ENCODE data around the gene FAM120A.
"Not testable (repeated sequence)": the region's sequence is repeated elsewhere in the genome, so short reads cannot be mapped to it uniquely, and the experiment has no call there.

FAM120A gene, protein sequence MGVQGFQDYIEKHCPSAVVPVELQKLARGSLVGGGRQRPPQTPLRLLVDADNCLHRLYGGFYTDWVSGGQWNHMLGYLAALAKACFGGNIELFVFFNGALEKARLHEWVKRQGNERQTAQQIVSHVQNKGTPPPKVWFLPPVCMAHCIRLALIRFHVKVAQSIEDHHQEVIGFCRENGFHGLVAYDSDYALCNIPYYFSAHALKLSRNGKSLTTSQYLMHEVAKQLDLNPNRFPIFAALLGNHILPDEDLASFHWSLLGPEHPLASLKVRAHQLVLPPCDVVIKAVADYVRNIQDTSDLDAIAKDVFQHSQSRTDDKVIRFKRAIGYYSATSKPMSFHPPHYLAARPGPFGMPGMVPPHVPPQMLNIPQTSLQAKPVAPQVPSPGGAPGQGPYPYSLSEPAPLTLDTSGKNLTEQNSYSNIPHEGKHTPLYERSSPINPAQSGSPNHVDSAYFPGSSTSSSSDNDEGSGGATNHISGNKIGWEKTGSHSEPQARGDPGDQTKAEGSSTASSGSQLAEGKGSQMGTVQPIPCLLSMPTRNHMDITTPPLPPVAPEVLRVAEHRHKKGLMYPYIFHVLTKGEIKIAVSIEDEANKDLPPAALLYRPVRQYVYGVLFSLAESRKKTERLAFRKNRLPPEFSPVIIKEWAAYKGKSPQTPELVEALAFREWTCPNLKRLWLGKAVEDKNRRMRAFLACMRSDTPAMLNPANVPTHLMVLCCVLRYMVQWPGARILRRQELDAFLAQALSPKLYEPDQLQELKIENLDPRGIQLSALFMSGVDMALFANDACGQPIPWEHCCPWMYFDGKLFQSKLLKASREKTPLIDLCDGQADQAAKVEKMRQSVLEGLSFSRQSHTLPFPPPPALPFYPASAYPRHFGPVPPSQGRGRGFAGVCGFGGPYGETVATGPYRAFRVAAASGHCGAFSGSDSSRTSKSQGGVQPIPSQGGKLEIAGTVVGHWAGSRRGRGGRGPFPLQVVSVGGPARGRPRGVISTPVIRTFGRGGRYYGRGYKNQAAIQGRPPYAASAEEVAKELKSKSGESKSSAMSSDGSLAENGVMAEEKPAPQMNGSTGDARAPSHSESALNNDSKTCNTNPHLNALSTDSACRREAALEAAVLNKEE

DNA sequence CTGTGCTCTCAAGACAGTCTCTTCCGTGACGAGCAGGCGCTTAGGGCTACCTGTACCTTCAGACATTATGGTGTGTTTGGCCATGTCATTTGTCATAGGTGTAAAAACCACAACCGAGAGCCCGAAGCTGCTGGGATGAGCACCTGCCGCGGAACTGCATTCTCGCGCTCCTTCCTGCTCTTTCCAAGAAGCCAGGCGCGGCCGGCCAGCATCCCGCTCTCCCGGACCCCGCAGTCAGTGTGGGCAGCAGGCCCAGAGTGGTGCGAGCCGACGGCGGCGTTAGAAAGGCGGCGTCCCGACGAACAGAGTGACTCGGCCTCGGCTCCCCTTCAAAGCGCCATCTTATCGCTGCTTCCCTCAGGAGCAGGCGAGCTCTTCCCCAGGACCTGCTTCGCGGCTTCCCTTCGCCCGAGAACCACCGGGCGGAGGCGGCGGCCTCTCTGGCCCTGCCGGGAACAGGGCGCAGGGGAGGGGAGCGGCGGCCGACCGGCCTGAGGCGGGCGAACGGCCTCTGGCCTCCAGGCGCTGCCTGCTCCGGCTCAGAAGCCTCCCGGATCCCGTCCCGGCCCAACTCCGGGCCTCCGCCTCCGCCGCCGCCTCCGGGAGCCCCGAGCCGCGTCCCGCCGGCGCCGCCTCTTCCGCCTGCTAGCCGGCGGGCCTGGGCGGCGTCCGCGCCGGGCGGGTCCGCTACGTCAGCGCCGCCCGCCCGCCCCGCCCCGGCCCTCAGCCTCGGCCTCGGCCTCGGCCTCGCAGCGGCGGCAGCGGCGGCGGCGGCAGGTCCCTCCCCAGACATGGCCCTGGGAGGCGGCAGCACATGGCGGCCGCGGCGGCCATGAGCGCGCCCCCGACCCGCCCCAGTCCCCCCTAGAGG, at the start of gene FAM120A:
TSS of gene FAM120A (plus strand) at position 741 of the 871 bp plus-strand sequence. CDS start 231 bp downstream, outside the sequence.
- peak; percentile 80 for DNase-seq

DNA sequence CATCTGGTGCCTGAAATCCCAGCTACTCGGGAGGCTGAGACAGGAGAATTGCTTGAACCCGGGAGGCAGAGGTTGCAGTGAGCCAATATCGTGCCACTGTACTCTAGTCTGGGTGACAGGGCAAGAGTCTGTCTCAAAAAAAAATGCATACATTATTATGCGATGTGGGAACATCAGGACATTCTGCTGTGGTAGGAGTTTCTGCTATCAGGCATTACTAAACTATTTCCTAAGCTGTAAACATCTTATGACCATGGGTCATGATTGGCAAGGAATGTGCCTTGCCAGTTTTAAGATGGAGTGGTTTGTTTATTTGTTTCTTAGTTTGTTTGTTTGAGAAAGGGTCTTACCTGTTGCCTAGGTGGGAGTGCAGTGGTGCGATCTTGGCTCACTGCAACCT, 45.1 kb upstream of the FAM120A start:
- DNase-seq: no peak

DNA sequence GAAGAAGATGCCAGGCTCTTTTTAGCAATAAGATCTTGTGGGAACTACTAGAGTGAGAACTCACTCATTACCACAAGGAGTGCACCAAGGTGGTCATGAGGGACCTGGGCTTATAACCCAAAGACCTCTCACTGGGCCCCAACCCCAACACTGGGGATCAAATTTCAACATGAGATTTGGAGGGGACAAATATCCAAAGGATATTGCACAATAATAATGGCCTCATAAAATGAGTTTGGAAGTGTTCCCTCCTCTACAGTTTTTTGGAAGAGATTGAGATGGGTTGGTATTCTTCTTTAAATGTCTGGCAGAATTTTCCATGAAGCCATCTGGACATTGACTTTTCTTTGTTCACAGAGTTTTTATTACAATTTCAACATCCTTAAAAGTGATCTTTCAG, 38.0 kb upstream of the FAM120A start:
- no peak for DNase-seq

DNA sequence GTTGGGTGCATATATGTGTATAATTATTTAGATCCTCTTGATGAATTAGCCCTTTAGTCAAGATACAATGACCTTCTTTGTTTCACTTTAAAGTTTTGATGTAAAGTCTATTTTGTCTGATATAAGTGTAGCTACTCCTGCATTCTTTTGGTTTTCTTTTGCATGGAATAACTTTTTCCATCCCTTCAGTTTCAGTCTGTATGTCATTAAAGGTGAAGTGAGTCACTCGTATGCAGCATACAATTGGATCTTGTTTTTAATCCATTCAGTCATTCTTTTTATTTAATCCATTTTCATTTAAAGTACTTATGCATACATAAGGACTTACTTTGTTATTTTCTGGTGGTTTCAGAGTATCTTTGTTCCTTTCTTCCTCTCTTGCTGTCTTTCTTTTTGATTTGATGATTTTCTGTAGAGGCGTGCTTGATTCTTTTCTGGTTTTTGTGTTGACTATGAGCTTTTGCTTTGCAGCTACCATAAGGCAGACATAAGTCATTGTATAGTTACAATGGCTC, 36.3 kb upstream of the FAM120A start:
- DNase-seq: no peak

DNA sequence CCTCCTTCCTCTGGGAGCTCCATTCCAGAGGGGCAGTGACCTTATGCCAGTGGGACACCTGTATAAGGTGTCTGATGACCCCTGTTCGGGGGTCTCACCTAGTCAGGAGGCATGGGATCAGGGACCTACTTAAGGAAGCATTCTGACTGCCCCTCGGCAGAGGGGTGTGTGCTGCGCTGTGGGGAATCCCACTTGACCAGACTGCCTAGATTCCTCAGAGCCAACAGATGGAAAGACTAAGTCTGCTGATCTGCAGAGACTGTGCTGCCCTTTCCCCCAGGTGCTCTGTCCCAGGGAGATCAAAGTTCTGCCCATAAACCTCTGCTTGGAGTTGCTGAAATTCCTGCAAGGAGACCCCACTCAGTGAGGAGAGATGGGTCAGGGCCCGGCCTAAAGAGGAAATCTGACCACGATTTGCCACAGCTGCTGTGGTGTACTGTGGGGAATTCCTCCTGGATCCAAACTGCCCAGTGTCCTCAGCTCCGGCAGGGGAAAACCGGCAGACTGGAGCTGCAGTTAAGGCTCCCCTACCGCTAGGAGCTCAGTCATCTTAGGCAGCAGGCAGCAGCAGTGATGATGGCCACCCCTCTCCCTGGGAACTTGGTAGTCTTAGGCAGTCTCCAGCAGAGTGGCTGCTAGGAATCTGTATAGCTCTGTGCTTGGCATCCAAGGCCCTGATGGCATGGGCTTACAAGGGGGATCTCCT, 34.8 kb upstream of the FAM120A start:
- DNase-seq: no peak

DNA sequence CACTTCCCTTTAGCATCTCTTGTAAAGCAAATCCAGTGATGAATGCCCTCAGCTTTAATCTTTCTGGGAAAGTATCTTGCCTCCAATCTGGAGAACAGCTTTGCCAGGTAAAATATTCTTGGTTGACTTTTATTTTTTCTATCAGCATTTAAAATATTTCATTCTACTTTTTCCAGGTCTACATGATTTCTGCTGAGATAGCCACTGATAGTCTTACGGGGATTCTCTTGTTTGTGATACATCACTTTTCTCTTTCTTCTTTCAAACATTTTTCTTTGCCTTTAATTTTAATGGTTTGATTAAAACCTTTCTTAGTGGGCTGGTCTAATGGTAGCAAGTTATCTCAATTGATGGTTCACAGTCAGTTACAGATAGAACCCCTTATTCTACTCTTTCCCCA, 33.9 kb upstream of the FAM120A start:
- no peak for DNase-seq

DNA sequence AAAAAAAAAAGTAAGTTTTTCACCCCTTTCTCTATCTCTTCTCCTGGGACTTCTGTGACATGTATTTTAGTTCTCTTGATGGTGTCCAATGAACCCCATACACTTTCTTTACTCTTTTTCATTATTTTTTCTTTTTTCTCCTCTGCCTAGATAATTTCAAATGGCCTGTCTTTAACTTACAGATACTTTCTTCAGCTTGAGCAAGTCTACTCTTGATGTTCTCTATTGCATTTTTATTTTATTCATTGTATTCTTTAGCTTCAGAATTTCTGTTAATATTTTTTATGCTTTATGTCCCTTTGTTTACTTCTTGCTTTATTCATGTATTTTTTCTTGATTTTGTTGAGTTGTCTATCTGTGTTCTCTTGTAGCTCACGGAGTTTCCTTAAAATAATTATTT, 32.5 kb upstream of the FAM120A start:
- DNase-seq: no peak

DNA sequence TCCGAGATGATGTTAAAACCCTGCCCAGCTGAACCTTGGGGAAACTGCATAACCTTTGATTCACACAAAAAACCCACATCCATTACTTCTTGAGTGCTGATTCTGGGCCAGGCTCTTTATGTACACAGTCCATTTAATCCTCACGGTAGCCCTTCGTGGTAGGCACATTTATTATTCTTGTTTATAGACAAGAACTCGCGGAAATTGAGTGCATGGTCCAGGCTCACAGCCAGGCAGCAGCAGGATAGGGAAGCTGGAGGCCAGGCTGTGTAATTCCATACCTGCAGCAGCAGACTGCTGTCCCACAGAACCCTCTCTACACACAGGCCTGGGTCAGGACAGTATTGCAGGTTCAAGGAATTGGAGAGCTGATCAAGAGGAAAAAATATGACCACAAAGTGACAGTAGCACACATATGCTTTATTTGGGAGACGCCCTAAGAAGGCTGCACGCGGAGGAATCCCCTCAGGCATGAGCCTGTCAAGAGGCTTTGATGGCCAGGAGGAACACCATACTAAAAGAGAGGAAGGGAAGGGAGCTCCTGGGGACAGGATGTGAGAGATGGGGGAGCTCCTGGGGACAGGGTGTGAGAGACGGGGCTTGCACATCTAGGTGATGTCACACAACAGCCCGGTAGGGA, 28.4 kb upstream of the FAM120A start:
- no peak for DNase-seq

DNA sequence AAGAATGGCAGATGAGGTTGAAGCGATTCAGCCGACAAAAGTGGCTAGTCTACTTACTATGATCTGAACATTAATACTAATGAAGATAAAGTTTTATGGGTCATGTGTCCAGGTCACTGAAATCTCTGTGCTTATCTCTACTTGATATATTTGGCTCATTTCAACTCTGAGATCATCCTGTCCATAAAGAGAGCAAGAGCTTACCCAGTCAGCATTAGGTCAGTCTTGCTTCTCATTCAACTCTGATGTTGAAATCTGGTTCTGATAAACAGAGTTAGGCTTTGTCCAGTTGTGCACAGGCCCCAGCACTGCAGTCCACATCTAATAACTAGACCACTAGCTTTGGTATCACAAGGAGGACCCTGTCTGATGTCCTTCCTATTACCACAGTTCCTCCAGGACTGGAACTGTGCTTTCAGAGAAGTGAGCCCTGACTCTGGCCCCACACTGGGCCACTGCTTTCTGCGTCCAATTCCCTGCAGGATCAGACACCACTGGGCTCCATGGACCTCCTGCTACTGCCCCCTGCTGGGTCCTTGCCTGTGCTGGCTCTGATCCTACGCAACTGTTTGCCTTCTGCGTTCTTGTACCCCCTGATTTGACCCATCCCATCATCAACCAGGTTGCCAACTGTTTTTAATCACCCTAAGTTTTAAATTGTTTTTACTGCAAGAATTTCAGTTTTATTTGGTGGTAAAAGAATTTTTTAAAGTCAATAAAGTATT, 23.7 kb upstream of the FAM120A start:
- peak; percentile 3 for DNase-seq

DNA sequence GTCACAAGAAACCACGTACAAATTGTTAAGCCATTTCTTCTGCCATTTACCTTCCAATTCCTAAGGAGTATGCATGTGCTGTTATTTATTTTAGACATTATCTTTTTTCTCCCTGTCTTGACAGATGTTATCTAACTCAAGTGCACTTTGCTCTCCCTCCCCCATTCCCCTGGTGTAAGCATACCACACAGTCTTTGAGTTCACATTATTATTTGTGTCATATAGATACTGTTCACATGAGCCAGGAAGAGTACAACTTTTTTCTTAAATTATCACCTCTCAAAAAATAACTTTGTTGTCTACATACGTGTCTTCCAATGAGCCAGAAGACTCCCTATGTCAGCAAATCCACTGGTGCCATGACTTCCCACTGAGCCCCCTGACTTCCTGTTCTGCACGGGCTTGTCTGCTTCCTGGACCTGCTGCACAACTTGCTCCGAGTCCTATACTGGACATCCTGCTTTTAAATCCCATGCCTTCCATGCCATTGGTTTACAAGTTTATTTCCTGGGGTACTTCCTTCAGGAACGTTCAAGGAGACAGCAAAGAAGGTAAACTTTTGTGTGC, 19.9 kb upstream of the FAM120A start:
- no peak for DNase-seq

DNA sequence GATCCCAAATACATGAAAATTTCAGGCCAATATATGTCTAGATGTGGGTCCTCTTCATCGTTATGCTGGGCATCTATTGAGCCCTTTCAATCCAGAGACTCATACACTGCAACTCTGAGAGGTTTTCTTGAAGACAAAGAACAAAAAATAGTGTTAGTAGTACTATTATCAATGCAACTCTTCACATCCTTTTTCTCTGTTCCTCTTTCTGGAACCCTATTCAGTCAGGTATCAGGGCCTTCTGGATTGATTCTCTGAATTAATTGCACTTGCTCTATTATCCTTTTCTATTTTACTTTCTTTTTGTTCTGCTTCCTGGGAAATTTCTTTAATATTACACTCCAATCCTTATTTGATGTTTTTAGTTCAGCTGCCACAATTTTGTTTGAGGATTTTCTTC, 18.5 kb upstream of the FAM120A start:
- DNase-seq: no peak

DNA sequence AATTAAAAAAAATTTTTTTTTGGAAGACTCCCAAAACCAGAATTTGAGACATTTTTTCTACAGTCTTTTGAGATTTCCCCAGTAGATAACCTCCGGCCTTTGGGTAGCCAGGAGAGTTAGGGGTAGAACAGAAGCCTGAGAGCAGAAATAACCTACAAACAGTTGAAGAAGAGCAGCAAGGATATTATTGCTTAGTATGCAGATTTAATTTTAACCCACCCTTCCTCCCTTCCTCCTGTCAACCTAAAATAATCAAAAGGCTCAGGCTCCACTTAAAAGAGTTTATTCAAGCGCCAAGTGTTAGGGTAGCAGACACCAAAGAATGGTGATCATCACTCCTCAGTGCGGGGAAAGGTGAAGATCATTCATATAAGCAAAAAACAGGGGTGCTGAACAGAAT, 17.4 kb upstream of the FAM120A start:
- DNase-seq: no peak

DNA sequence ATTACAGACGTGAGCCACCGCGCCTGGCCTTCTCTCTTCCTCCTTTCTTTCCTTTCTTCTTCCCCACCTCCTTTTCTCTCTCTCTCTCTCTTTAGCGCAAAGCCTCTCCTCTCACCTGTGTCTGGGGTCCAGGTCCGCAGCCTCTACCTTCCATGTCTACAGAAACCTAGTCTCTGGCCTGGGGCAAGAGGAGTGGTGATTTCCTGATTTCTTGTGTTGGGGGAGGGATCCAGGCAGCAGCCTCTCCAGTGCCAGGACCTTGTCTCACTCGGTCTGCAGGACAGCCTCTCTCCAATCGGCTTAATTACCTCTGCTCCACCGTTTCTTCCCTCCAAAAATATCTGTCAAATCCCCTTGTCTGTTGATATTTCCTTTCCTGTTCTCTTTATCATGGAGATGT, 16.1 kb upstream of the FAM120A start:
- DNase-seq: no peak

DNA sequence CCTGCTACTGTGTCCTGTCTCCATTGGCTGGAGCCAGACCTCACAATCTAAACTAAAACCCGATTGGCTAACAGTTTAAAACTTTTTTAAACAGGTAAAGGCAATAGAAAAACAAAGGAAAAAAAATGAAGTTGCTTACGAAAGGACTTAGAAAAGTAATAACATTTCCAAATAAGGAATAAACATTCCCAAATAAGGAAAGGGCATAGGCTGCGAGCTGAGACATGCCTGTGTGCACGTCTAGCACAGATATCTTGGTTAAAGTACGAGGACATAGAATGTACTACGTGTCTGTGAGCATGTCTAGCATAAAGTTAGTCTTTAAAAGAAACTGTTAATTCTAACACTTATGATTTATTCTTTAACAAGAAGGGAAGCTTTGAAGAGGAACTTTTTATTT, 15.3 kb upstream of the FAM120A start:
- DNase-seq: no peak

DNA sequence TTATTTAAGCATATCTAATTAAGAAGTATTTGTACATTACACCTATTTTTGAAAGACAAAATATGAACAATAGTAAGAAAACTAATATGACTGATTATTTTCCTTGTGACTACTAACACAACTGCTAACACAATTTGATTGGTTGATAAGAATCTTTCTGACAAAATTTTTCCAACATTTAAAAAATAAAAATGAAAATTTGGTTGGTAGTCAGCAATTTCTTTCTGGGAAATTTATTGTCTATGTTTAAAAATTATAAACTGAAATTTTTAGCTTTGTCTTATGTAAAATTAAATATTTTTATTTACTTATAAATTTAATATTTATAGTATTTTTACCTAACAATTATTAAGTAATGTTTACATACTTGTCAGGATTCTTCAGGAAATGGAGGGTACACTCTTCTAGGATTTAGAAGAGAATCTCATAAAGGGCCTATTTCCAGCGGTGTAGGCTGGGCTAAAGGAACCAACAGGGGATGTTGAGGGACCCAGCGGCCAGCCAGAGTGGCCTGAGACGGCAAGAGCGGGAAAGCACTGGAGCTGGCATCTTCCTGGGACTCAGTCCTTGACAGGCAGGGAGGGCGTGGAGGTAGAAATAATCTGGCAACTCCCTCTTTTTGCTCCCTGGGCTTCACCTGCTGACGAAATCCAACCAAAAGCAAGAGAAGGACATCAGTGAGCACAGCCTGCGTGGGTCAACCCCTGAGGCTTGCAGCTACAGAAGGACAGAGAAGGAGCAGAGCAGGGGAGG, 14.7 kb upstream of the FAM120A start:
- no peak for DNase-seq

DNA sequence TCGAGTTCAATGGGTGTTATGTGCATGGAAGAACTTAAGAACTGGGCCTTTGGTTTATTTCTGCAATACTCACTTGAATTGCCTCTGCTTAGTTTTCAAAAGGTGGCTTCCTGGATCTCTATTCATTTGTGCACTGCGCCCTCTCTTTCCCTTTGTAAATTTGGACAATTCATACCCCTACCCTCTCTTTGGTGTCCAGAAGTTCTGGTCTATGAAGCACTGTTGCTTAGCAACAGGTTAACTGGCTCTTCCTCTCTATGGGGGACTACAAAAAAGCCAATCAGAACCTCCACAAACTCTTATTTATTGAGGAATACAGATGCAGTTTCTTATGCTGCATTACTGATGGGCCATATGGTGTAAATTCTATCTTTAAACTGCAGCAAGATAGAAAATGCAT, 13.5 kb upstream of the FAM120A start:
- no peak for DNase-seq

DNA sequence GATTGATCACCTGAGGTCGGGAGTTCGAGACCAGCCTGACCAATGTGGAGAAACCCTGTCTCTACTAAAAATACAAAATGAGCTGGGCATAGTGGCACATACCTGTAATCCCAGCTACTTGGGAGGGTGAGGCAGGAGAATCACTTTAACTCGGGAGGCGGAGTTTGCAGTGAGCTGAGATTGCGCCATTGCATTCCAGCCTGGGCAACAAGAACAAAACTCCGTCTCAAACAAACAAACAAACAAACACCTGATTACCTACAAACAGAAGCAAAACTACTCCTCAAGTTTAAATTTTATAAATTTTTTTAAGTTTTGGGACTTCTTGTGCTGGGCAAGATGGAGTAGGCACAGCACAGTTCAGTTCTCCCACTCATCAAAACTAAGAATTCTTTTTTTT, 12.2 kb upstream of the FAM120A start:
- DNase-seq: not testable (repeated sequence)

DNA sequence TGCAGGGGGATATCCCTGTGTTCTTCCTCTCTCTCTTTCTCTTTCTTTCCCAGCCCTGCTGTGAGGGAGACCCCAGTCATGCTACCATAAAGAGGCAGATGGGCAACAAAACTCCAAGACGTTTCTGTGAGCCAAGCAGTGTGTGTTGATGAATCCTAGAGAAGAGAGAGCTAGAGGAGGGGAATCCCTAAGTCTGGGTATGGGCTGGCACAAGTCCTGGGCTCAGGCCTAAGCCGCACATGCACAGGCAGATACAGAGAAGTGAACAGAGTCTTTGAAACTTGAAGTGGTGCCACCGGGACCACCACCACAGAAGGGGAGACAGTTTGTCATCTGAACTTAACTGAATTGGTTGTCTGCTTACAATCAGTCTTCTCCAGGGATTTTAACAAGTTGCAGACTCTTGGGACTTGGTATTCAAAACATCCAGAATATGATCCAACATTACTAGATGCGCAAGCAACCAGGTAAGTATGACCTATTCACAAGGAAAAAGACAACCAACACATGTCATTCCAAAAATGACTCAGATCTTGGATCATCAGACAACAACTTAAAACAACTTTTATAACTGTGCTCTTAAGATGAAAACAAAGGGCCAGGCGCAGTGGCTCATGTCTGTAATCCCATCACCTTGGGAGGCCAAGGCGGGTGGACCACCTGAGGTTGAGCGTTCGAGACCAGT, 10.4 kb upstream of the FAM120A start:
- DNase-seq: no peak

DNA sequence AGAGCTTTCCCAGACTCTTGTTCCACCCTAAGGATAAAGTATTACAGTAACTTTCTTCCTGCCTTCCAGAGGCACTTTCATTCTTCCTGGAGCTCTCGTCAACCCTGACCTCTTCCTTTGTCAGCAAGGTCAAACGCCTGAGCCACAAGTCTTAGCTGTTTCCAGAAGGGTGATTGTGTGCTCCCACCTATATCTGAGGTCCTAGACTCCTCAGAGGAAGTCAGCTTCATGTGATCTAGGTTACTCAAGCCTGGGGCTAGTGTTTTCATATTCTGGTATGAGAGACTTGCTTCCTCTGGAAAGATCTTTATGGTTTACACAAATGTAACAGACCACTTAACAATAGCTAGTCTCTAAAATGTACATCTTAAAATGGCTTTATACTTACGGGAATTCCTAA, 5.4 kb upstream of the FAM120A start:
- DNase-seq: no peak

Data from CD4-positive, alpha-beta T cell treated with Interleukin-17A for 4 hours (primary cell).